ENCODE data around the gene KRTAP9-3.
"Not testable (repeated sequence)": the region's sequence is repeated elsewhere in the genome, so short reads cannot be mapped to it uniquely, and the experiment has no call there.

The KRTAP9-3 gene

GRCh38 chr17:41232399-41233105 lies at the start of gene KRTAP9-3:
Gene KRTAP9-3, plus strand, starts transcription at chr17:41232449. Its CDS starts 53 bp downstream, at chr17:41232502.
- DNase-seq = not testable (repeated sequence)

- DNase-seq = no peak
These were observed 47.7 kb upstream of the KRTAP9-3 start, which contains the start of gene KRTAP4-1 for GRCh38 chr17:41184480-41184961. Gene KRTAP4-1, minus strand, starts transcription at chr17:41184911. Its CDS starts 57 bp downstream, at chr17:41184854.

- DNase-seq = no peak
These were observed 47.2 kb upstream of the KRTAP9-3 start for GRCh38 chr17:41185001-41185400.

GRCh38 chr17:41186872-41187271 lies 45.4 kb upstream of the KRTAP9-3 start:
- DNase-seq = peak; percentile 28

- not testable (repeated sequence) for DNase-seq
These were observed 42.4 kb upstream of the KRTAP9-3 start, which contains the start of gene KRTAP9-1 for GRCh38 chr17:41189837-41190318. Gene KRTAP9-1, plus strand, starts transcription at chr17:41189887. Its CDS starts 0 bp downstream, at chr17:41189887.

- DNase-seq = no peak
These were observed 41.9 kb upstream of the KRTAP9-3 start for GRCh38 chr17:41190328-41190727.

- DNase-seq = no peak
These were observed 36.2 kb upstream of the KRTAP9-3 start for GRCh38 chr17:41196068-41196467.

- DNase-seq = no peak
These were observed 32.7 kb upstream of the KRTAP9-3 start for GRCh38 chr17:41199421-41200078.

GRCh38 chr17:41211845-41212466 lies 20.3 kb upstream of the KRTAP9-3 start:
- no peak for DNase-seq

- DNase-seq = no peak
These were observed 19.6 kb upstream of the KRTAP9-3 start for GRCh38 chr17:41212524-41213169.

- DNase-seq = no peak
These were observed 16.6 kb upstream of the KRTAP9-3 start for GRCh38 chr17:41215681-41216080.

- DNase-seq = no peak
These were observed 8.4 kb upstream of the KRTAP9-3 start for GRCh38 chr17:41223821-41224220.

GRCh38 chr17:41226051-41226450 lies 6.2 kb upstream of the KRTAP9-3 start:
- DNase-seq = no peak

GRCh38 chr17:41226598-41227095 lies 5.6 kb upstream of the KRTAP9-3 start, which contains the start of gene KRTAP9-2:
Gene KRTAP9-2, plus strand, starts transcription at chr17:41226648. Its CDS starts 7 bp downstream, at chr17:41226655.
- not testable (repeated sequence) for DNase-seq

- DNase-seq = no peak
These were observed 2.2 kb upstream of the KRTAP9-3 start for GRCh38 chr17:41230094-41230493.

- DNase-seq = no peak
These were observed 518 bp upstream of the KRTAP9-3 start for GRCh38 chr17:41231731-41232130.

- not testable (repeated sequence) for DNase-seq
These were observed 4.9 kb downstream of the KRTAP9-3 start for GRCh38 chr17:41237116-41237515.

GRCh38 chr17:41237949-41238437 lies 5.7 kb downstream of the KRTAP9-3 start, which contains the start of gene KRTAP9-8:
Gene KRTAP9-8, plus strand, starts transcription at chr17:41237999. Its CDS starts 53 bp downstream, at chr17:41238052.
- DNase-seq = not testable (repeated sequence)

- DNase-seq = not testable (repeated sequence)
These were observed 14.9 kb downstream of the KRTAP9-3 start for GRCh38 chr17:41246995-41247787.

GRCh38 chr17:41249637-41250240 lies 17.5 kb downstream of the KRTAP9-3 start, which contains the start of gene KRTAP9-4:
Gene KRTAP9-4, plus strand, starts transcription at chr17:41249687. Its CDS starts 34 bp downstream, at chr17:41249721.
- not testable (repeated sequence) for DNase-seq

- DNase-seq = no peak
These were observed 19.0 kb downstream of the KRTAP9-3 start for GRCh38 chr17:41251261-41251660.

All from femur (tissue), 1 donor.